GM21528 (cell line): ENCODE results near the gene HTR6.

Source experiments
- ATAC-seq: cut with Tn5 transposase; IDR thresholded peaks from one replicate; pipeline ENCODE4 v1.9.1; 2021; ENCODE audit warnings: mild to moderate bottlenecking, moderate library complexity; ENCODE audit not compliant: unreplicated experiment, low FRiP score

HTR6 gene

GRCh38 chr1:19712928-19713327 lies 48.3 kb downstream of the HTR6 start:
- ATAC-seq, result no peak

- no peak for ATAC-seq
These were observed 50.9 kb downstream of the HTR6 start for GRCh38 chr1:19715334-19716203.

- ATAC-seq, result no peak
These were observed 52.8 kb downstream of the HTR6 start for GRCh38 chr1:19717467-19717866.

- no peak for ATAC-seq
These were observed 55.5 kb downstream of the HTR6 start for GRCh38 chr1:19720174-19720573.

GRCh38 chr1:19720973-19721372 lies 56.3 kb downstream of the HTR6 start:
- no peak for ATAC-seq

GRCh38 chr1:19723874-19724273 lies 59.2 kb downstream of the HTR6 start:
- ATAC-seq, result no peak

GRCh38 chr1:19725606-19726005 lies 60.9 kb downstream of the HTR6 start:
- ATAC-seq, result no peak

GRCh38 chr1:19728413-19729145 lies 63.9 kb downstream of the HTR6 start:
- ATAC-seq, result no peak

GRCh38 chr1:19730232-19730631 lies 65.6 kb downstream of the HTR6 start:
- no peak for ATAC-seq
